Stomach (tissue), 9 donors: ENCODE data around the gene TLK2. TPM values are rescaled to one million over a fixed set of nuclear protein-coding genes. Genes with fewer than 3 reads are reported as not detected.

Experiments
- DNase-seq, 2 donors: peaks; one replicate each; pipeline versions ENCODE4 v3.0.0 to v3.0.0-alpha.2; 2013 to 2019
- H3K27ac ChIP-seq, 5 donors: fragments of 200-600 bp in 4 of 5; sonication (generic) in 4 of 5; one replicate each; pipeline ENCODE4 v1.5.1; 2013 to 2019; ENCODE audit warnings: mild to moderate bottlenecking in 1 of 5, moderate library complexity in 1 of 5
- H3K27me3 ChIP-seq, 3 donors: fragments of 200-600 bp; sonication (generic); one replicate each; pipeline ENCODE4 v1.5.1; 2017 to 2019; ENCODE audit warnings: mixed run types in 1 of 3
- H3K36me3 ChIP-seq, 4 donors: fragments of 200-600 bp; sonication (generic); 1 replicate in 3 of 4; 2 replicates in 1 of 4; pipeline ENCODE4 v1.5.1; 2016 to 2019
- H3K4me1 ChIP-seq, 4 donors: fragments of 200-600 bp; sonication (generic); one replicate each; pipeline ENCODE4 v1.5.1; 2016 to 2019
- H3K4me3 ChIP-seq, 4 donors: fragments of 200-600 bp; sonication (generic) in 3 of 4; one replicate each; pipeline ENCODE4 v1.5.1; 2016 to 2019; ENCODE audit warnings: mild to moderate bottlenecking in 1 of 4
- H3K9me3 ChIP-seq, 4 donors: fragments of 200-600 bp; sonication (generic); one replicate each; pipeline ENCODE4 v1.5.1; 2016 to 2019
- CTCF ChIP-seq, 7 experiments: fragments of 450-650 bp in 4 of 7; fragments of 200-600 bp in 3 of 7; sonication (generic) in 3 of 7; IDR thresholded peaks; one replicate each; pipeline ENCODE4 v1.5.1; 2016 to 2019; ENCODE audit warnings: antibody characterized with exemption in 7 of 7, control low read depth in 2 of 7, mild to moderate bottlenecking in 1 of 7
- EP300 ChIP-seq: sonication (generic); formaldehyde crosslinking; IDR thresholded peaks from one replicate; pipeline ENCODE4 v1.6.1; 2017; ENCODE audit warnings: antibody characterized with exemption
- POLR2A ChIP-seq, 4 donors: fragments of 450-650 bp; IDR thresholded peaks; one replicate each; pipeline ENCODE4 v1.6.1; 2016; ENCODE audit warnings: antibody characterized with exemption in 4 of 4, control low read depth in 2 of 4, mild to moderate bottlenecking in 1 of 4, moderate library complexity in 1 of 4
- POLR2AphosphoS5 ChIP-seq, 3 donors: sonication (generic); formaldehyde crosslinking; IDR thresholded peaks; one replicate each; pipeline ENCODE4 v1.6.1; 2016; ENCODE audit warnings: antibody characterized with exemption in 3 of 3
- WGBS, 5 donors: extraction: QIAGEN DNeasy Blood & Tissue Kit in 3 of 5; methylation state at CpG; one replicate each; pipeline versions ENCODE4 v1.1.5 to v1.1.7; 2013 to 2018; 5-methylcytosine and 5-hydroxymethylcytosine counted together
- intact Hi-C: fragments of 100-400 bp; cut with DNase I; formaldehyde crosslinking; loops from one replicate; pipeline ENCODE4 v1.15.1; 2023; ENCODE audit warnings: low total_unique reads
- polyA plus RNA-seq, 3 donors: library from polyadenylated mRNA; stranded (reverse); fragments of 200-250 nt; gene quantifications; one replicate each; pipeline ENCODE4 v1.2.3, GENCODE V29; 2013
- total RNA-seq, 5 donors: library from RNA; depleted of rRNA; stranded (reverse); fragments of >200 nt; gene quantifications; one replicate each; pipeline versions ENCODE4 v1.1.0 to v1.2.3, GENCODE V29; 2014 to 2016
- donor health status: healthy with polysubstance abuse.
- donor health status: Bipolar disorder and iron deficiency.
- donor health status: healthy.

TLK2 gene
- total and polyA plus RNA-seq, 8 donors, result 8.6 to 75.3 (median 17.3) TPM

- no peaks in the 10 kb centered on the region for H3K36me3 ChIP-seq
- intact Hi-C loops, result no loop called here
- H3K27me3 ChIP-seq, result peaks cover 0 to 3% (median 0%) of the 10 kb centered on the region in 3 donors
- peaks cover 17 to 22% (median 20%) of the 10 kb centered on the region in 4 donors for H3K4me1 ChIP-seq
- no peak overlapping the region for H3K4me3 ChIP-seq
- TF ChIP-seq POLR2A (IDR thresholded peaks at IDR 0.05) (no peak), EP300 (no peak), CTCF (IDR thresholded peaks at IDR 0.05) (no peak), POLR2AphosphoS5 (IDR thresholded peaks at IDR 0.05) (no peak)
- H3K9me3 ChIP-seq, result peaks cover 0 to 8% (median 4%) of the 10 kb centered on the region in 4 donors
- no peak overlapping the region for H3K27ac ChIP-seq
- WGBS, 5 donors, result 83 to 90% (median 88%) methylated on average over 9 of the region's 9 CpGs
- no peak for DNase-seq
Observed at GRCh38 chr17:62657690-62658089, 179.1 kb downstream of the TLK2 start.

GRCh38 chr17:62658136-62658920 is 179.7 kb downstream of the TLK2 start:
- Histone ChIP-seq H3K27me3 (no peaks in the 10 kb centered on the region), H3K4me3 (no peak overlapping the region), H3K9me3 (peaks cover 0 to 8% (median 4%) of the 10 kb centered on the region in 4 donors), H3K36me3 (no peaks in the 10 kb centered on the region), H3K4me1 (peaks cover 11 to 15% (median 14%) of the 10 kb centered on the region in 4 donors), H3K27ac (no peak overlapping the region)
- intact Hi-C loops, result no loop called here
- TF ChIP-seq CTCF (IDR thresholded peaks at IDR 0.05) (no peak), POLR2AphosphoS5 (IDR thresholded peaks at IDR 0.05) (no peak), POLR2A (IDR thresholded peaks at IDR 0.05) (no peak), EP300 (no peak)
- DNase-seq, result no peak
- WGBS, 5 donors, result 66 to 72% (median 70%) methylated on average over 15 of the region's 15 CpGs

DNA sequence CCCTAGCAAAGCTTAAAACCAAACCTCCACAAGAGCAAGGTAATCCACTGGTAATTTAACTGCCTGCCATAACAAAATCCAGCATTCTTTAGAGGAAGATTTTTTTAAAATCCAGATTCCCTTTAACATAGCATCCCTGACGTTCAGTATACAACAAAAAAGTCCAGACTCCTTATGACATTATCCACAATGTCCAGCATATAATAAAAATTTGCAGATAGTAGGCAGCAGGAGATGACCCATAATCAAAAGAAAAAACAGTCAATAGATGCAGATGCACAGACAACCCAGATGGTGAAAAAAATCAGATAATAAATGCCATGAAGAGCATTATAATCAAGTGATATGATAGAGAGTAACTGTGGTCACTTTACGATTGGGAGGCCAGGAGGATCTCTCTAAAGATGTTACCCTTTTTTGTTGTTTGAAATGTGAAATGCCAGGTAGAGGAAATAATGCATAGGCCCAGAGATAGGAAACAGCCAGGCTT is 182.0 kb downstream of the TLK2 start:
- no peaks in the 10 kb centered on the region for H3K4me1 ChIP-seq
- no peak for TF ChIP-seq CTCF (IDR thresholded peaks at IDR 0.05)
- TF ChIP-seq EP300, result no peak
- TF ChIP-seq POLR2AphosphoS5 (IDR thresholded peaks at IDR 0.05), result no peak
- TF ChIP-seq POLR2A (IDR thresholded peaks at IDR 0.05), result no peak
- DNase-seq, result no peak
- H3K4me3 ChIP-seq, result no peak overlapping the region
- no peak overlapping the region for H3K27ac ChIP-seq
- 91 to 93% (median 92%) methylated on average over 2 of the region's 2 CpGs for WGBS, 5 donors
- peaks cover 0 to 8% (median 4%) of the 10 kb centered on the region in 4 donors for H3K9me3 ChIP-seq
- peaks cover 0 to 4% (median 0%) of the 10 kb centered on the region in 3 donors for H3K27me3 ChIP-seq
- peaks cover 0 to 7% (median 2%) of the 10 kb centered on the region in 4 donors for H3K36me3 ChIP-seq
- intact Hi-C loops, result no loop called here

DNA sequence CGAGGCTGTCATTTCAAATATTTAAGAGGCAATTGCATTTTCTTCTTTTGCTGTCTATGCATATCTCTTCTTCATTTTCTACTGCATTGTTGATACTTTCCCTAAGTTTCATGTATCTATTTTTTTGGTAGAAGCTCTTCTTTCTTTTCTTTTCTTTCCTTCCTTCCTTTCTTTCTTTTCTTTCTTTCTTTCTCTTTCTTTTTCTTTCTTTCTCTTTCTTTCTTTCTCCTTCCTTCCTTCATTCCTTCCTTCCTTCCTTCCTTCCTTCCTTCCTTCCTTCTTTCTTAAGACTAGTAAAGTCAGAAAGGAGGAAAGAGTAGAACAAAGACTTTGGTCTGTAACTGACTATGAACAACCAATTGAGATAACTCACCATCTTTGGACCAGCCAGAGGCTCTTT is 182.7 kb downstream of the TLK2 start:
- intact Hi-C loops, result no loop called here
- no peak for TF ChIP-seq EP300
- TF ChIP-seq POLR2A (IDR thresholded peaks at IDR 0.05), result no peak
- no peak for TF ChIP-seq CTCF (IDR thresholded peaks at IDR 0.05)
- TF ChIP-seq POLR2AphosphoS5 (IDR thresholded peaks at IDR 0.05), result no peak
- WGBS, 5 donors, result 88 to 100% (median 95%) methylated on average over 1 of the region's 1 CpG
- no peak overlapping the region for H3K27ac ChIP-seq
- DNase-seq, result no peak
- H3K4me3 ChIP-seq, result no peak overlapping the region
- H3K9me3 ChIP-seq, result peaks cover 0 to 8% (median 4%) of the 10 kb centered on the region in 4 donors
- no peaks in the 10 kb centered on the region for H3K4me1 ChIP-seq
- H3K27me3 ChIP-seq, result peaks cover 0 to 4% (median 0%) of the 10 kb centered on the region in 3 donors
- peaks cover 0 to 7% (median 2%) of the 10 kb centered on the region in 4 donors for H3K36me3 ChIP-seq
